Midbrain (tissue), 1 donor: ENCODE measurements around the gene ERCC1.

Experiments
- DNase-seq: peaks from one replicate; lab custom pipeline; 2025; lab: John Stamatoyannopoulos, UW

ERCC1 gene

DNA sequence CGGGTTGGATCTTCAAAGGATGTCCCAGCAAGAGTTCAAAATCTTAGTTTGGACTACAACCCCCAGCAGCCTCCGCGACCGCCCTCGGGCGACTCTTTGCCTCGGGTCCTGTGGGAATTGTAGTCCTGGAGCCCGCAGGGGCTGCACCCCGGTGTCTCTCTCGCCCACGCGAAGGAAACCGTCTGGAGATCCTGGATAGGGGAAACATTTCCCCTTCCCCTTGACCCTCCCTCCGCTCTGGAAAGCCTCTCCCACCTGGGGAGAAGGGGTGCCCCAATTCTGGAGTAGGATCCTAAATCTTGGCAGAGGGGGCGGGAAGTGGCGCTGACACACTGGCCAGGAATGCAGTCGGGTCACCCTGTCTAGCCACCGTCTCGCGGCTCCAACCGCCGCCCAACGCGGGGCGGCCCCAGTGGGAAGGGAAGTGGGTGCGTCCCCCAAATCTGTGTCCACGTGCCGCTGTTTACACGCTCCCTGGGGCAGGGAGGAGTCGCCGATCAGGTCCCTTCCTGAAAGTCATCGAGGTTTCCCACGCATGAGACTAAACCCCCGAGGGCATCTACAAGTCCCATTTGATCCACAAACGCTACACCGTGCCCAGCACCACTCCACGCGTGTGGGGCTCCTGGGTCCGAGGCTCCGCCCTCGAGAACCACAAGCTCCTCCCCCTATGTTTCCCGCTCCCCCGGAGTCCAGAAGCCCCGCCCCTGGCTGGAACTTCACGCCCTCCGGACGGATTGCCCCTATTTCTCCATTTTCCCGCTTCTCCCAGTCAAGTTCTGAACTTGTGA is 18.1 kb downstream of the ERCC1 start:
- DNase-seq = peak; percentile 89

DNA sequence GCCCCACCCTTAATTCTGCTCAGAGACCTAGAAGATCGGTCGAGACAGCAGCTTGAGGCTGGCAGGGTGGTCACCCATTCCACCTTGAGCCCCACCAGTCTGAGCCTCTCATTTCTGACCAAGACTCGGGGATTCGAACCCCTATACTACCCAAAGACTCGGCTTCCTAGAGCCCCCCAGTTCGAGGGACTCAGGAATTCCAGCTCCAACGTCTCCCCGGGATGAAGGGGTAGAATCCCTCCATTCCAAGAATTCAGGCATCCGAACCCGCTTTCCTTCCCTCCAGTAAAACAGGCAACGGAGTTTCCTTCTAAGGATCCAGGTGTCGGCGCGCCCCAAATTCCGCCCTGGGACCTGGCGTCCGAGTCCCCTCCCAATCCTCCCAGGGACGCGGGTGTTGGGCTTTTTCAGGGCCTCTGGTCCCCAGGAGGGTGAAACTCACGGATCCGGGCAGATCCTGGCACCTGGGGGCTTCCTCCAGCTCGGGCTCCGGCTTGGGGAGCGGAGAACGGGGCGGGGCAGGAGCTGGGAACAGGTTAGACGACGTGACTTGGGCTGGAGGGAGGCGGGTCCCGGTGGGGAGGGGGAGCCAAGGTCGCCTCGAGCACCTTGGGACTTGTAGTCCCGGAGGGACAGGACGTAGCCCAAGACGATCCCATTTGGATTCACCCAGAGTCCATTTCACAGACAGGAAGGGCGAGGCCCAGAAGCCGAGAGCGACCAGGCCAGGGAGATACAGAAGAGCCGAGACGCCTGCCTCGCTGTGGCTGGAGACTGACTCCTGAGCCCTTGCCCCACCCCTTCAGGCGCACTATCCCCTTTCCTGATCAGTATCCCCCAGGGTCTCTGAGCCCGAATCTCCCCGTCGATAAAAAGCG is 18.9 kb downstream of the ERCC1 start, which contains the start of gene PPP1R13L:
Gene PPP1R13L (minus strand): TSS at position 513 of the 878 bp plus-strand sequence. CDS start 6,751 bp downstream, outside the sequence.
- DNase-seq = peak; percentile 47

DNA sequence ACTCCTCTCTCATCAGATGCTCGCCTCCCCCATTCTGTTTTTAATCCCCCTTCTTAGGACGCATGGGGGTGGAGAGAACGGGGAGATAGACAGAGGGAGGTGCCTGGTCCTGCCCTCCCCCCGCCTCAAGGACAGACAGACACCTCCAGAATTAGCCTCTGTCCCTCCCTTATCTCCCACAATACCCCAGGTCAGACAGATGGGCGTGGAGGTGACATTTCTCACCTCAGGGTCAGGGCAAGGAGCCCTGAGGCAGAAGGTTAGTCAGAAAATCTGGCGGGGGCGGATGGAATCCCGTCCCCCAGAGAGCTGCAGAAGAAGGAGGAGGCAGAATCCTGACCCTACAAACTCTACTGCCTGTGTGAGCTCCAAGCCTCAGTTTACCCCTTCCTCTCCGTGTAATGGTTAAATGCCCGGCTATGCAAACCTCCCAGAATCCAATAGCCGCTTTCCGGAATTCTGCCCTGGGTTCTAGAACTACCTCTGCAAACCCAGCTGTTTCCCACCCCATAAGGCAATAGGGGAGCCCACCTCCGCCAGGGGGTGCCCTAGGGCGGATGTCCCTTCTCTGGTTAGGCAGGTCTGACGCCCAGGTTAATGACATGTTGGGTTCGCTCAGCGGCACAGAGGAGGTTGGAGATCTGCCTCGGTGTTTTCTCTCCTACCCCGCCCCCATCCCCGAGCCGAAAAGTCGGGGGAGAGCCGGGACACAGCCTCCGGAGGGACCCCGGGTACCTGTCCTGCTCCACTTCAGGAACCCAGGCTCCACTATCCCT is 19.7 kb downstream of the ERCC1 start:
- no peak for DNase-seq

DNA sequence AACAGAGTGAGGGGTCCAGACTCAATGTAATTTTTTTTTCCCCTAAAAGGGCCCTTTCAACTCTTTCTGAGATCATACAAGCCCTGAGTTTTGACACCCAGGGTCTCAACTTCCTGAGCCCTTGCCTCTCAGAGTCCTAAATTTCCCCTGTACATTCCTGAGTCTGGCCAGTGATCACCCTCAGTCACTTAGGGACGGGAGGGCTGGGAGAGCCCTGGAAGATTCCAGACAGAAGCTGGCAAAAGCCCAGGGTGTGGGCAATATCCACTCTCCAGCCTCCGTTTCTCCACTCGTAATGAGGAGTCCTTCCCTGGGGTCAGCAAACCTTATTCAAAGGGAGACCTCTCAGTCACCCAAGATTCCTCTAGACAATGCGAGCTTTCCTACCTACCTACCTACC is 20.4 kb downstream of the ERCC1 start:
- no peak for DNase-seq

DNA sequence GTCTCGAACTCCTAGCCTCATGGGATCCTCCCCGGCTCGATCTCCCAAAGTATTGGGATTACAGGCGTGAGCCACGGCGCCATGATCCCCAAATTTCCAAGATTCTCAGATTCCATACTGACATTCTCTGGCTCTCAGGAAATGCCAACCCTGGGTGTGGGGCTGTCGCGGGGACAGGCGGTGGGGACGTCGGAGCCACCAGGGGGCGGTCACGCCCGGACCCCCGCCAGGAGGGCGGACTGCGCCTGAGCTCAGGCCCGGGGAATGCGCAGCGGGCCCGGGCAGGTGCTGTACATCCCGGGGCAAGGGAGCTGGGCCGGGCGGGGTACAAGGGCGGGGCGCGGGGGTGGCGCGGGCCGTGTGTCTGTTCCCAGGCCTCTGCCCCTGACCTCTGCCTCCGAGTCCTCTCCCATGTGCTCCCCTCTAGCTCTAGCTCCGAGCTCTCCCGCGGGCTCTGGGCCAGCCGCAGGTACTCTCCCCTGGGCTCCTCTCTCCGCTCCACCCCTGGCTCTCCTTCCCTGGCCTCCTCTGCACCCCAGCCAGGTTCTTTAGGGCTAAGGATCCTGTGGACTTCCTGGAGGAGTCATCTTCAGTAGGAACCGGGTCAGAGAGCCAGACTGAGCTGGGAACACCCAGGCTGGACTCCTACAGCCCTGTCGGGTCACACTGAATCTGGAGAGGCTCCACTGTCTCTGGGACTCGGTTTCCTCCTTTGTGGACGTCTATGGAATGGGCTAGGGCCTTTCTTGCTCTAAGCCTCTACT is 21.2 kb downstream of the ERCC1 start:
- no peak for DNase-seq

DNA sequence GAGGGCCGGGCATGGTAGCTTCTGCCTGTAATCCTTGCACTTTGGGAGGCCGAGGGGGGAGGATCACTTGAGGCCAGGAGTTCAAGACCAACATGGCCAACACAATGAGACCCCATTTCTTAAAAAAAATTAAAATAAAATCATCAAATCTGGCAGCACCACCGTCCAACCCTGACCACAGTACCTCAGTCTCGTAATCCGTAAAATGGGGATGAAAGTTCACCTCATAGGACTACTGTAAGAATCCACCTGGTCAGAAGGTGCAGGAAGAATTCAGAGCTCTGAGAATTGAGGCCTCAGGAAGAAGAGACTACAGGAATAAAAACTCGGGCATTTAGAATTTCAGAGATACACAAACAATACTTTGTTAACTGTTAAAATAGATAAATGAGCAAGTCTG is 21.9 kb downstream of the ERCC1 start:
- no peak for DNase-seq

DNA sequence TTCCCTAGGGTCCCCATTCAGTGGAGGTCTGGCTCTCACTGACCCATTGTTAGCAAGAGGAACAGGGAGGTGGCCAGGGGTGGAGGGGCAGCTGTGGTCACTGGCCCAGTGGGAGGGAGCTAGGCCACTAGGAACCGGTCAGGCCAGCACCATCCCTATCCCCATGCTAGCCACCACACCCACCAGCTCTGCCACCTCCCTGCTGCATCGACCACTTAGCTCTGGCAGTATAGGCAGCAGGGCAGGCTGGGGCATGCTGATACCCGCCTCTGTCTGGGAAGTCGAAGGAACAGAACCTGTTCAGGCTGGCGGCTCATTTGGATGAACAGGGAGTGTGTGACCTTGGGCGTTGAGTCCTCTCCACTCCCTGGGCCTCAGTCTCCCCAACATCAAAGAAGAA is 23.5 kb downstream of the ERCC1 start:
- DNase-seq = no peak

DNA sequence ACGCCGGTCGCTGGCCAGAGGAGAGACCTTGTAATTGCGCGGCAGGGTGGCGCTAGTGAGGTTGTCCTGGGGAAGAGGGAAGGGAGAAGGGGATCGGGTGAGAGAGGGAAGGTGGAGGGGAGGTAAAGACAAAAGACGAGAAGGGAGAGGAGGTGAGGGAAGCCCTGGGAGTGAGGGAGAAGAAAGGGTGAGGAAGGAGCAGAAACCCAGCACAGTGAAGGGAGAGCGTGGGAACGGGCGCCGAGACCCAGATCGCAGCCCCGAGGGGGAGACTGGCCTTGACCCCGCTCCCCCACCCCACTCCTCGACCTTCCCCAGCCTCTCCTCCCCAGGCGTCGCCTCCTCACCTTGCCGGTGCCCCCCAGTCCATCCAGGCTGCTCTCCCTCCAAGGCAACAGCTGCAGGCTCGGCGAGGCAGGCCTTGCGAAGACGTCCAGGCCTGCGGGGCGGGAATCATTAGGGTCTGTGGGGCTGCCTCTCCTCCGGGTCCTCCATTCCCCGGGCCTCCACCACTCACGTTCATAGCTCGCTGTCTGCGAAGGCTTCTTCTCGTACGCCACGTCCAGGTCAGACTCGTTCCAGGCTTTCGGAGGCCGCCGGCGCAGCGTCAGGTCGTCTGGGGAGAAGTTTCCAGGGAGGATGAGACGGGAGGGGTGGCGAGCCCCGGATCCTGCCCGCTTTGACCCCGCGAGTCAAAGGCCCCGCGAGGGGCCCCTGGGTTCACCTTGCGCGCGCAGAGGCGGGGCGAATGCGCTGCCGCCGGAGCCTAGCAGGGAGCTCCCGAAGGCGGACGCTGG is 27.7 kb downstream of the ERCC1 start:
- no peak for DNase-seq

DNA sequence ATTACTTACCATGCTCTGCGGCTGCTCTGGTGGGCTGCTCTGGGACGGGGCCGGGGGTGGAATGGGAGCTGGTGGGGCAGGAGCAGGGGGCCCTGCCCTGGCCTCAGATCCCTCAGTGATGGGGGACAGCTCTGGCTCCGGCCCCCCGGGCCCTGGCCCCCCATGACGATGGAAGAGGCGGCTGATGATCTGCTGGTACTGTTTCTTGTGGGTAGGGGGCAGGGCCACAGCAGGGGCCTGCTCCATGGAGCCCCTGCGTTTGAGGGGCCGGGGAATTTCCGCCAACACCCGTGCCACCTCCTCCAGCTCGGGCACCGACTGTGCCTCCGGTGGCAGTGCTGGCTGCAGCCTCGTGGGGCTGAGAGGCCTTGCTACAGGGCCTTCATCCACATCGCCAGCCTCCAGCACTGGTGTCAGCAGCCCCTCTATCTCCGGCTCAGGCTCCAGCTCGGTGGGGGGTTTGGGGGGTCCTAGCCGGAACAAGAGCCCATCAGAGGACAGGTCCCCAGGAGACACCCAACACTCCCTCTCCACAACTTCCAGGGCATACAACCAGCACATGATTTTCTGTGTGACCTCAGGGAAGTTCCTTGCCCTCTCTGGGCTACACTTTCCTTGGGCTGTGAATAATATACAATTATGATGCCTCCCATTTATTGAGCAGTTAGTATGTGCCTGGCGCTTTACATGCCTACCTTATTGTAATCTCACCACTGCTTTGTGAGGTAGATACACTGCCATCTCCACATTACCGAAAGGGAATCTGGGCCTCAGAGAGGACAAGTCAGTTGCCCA is 31.6 kb downstream of the ERCC1 start:
- no peak for DNase-seq

DNA sequence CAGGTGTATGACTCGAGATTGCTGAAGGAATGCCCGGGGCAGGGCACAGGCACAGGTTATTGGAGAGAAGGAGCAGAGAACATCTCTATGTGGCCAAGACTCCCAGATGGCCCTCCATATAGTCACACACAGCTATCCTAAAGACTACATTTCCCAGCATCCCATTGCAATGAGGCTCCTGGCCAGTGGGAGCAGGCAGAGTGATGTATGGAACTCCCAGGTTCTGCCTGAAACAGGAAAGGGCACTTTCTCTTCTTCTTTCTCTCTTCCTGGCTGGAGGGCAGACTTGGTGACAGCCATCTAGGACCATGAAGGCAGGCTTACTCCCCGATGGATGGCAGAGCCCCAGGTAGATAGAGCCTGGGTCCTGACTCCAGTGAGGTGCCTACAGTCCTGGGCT is 32.4 kb downstream of the ERCC1 start:
- no peak for DNase-seq

DNA sequence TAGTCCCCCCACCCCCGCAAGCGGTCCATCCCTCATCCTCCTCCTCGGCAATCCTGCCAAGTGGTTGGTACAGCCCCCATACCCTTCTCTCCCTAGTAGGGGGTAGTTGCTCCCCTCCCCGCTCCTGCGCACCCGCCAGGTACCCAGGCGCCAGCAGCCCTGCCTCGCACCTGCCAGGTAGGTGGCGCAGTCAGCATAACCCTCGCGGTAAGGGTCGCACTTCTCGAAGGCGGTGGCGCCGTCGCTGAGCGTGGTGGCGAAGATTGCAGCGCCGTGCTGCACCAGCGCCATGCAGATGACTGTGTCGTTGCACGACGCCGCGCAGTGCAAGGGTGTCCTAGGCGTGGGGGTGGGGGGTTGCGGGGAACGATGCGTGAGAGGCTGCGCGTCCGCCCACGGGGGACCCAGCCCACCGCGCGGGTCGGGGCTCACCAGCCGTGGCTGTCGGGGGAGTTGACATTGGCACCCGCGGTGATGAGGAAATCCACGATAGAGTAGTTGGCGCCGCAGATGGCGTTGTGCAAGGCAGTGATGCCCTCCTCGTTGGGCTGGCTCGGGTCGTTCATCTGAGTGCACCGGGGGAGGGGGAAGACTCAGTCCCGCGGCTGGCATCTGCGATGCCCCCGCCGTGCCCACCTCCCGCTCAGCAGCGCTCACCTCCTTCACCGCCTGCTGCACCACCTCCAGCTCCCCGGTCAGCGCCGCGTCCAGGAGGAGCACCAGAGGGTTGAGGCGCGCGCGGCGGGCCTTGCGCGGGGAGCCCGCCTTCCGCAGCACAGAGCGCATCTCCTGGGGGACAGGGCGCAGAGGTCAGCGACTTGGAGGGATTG is 38.1 kb downstream of the ERCC1 start:
- DNase-seq = no peak

DNA sequence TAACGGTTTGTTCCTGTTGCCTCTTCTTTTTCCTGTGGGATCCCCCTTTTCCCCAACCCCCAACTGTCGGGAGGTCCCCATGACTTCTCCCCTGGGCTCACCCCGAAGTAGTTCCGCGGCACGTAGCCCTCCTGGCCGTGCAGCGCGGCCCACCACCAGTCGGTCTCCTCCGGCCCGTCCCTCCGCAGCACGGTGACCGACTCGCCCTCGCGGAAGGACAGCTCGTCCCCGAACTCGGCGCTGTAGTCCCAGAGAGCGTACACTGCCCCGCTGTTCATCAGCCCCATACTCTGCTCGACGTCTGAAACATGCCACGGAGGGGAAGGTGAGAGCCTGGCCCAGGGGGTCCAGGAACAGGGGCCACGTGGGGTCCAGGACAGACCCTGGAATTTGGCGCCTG is 41.3 kb downstream of the ERCC1 start:
- no peak for DNase-seq

DNA sequence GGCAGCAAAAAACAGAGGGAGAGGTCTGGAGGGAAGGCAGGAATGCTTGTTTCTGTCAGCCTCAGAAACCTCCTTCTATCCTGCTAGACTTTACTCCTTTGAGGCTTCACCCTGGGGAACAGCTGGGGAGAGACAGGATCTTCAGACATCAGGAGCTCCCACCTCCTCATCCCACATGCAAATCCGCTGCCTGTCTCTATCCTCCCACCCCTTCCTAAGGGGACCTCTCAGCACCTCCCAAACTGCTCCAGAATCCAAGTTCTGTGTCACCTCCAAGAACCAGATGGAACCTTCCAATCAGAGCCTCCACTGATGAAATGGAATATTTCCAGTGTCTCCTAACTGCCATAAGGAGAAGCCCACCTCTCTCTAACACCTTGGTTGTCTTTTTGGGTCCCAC is 43.6 kb downstream of the ERCC1 start:
- DNase-seq = no peak

DNA sequence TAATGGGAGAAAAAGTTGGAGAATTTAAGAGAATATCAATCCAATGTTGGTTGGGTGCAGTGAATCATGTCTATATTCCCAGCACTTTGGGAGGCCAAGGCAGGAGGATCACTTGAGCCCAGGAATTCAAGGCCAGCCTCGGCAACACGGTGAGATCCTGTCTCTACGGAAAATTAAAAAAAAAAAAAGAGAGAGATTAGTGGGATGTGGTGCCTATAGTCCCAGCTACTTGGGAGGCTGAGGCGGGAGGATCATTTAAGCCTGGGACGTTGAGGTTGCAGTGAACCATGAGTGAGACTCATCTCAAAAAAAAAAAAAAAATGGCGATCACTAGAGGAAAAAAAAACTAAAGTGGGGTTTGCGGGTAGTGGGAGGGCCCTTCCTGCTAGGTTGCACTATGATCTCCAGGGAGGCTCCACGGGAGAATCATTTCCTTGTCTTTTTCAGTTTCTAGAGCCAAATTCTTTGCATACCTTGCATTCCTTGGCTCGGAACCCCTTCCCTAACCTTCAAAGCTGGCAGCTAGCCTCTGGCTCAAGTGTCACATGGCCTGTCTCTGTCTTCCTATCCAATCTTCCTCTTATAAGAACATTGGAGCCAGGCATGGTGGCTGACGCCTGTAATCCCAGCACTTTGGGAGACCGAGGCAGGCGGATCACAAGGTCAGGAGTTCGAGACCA is 47.5 kb downstream of the ERCC1 start:
- DNase-seq = no peak

DNA sequence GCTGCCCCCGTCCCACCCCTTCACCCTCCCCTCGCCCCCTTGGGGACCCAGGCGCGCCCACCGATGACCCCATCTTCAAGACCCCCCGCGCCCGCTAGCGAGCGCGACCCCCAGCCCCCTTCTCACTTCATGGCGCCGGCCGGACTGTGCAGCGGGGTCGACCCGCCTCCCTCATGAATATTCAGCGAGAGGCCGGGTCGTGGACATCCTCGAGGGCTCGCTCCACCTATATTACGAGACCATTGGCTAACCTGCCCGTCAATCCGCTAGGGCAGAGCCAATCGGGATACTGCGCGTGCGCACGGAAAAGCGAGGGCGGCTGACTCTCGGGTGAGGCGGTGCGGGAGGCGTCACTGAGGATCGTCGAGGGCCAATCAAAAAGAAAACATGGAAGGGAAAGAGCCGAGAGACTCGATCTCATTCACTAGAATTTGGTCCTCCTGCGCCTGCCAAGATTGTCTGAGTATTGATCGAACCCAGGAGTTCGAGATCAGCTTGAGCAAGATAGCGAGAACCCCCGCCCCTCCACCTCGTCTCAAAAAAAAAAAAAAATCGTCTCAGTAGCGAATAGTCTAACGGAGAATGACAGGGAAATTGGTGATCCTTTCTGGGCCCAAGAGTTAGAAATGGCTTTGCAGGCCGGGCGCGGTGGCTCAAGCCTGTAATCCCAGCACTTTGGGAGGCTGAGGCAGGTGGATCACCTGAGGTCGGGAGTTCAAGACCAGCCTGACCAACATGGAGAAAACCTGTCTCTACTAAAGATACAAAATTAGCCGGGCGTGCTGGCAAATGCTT is 53.1 kb downstream of the ERCC1 start, which contains the start of gene ERCC2:
Gene ERCC2 (minus strand): TSS at position 164 of the 795 bp plus-strand sequence. CDS start 33 bp downstream, at position 131.
- DNase-seq = peak; percentile 99

DNA sequence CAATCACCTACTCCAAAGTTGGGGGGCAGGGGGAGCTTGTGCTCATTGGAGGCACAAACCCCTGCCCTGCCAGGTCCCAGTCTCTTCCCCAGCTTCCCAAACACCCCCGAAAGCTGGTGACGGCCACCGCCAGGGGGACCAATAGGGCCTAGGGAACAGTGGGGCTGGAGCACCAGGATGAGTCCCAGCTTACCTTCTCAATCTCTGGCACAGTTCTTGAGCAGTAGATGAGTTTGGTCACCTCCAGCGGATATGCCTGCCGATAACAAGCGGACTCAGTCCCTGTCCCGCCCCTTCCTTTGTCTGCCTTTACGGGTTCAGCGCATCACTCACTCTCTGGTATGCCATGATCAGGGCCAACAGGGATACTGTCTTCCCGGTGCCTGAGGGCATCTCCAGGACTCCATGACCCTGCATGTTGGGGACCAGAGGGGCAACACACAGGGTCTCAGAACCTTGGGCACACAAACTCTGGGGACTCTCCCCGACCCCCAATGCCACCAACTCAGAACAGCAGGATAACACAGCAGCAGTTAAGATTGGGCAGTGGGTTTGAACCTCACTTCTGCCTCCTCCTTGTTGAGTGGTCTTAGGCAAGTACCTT is 54.9 kb downstream of the ERCC1 start:
- DNase-seq = no peak

DNA sequence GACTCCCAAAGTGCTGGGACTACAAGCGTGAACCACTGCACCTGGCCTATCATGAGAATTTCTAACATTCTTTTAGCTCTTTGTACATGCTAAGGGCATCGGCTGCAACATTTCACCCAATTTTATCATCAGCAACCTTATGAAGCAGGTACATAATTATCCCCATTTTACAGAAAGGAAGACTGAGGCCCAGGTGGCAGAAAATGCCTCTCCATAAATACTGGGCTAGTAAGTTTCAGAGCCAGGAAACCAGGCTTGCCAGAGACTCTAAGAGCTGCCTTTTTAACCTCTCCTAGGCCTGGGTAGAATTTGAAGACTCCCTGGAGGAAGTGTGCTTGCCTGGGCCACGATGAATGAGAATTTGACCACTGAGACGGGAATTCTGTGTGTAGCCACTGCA is 55.6 kb downstream of the ERCC1 start:
- no peak for DNase-seq
